ENCODE data around the gene MSI2.

Gene MSI2

DNA sequence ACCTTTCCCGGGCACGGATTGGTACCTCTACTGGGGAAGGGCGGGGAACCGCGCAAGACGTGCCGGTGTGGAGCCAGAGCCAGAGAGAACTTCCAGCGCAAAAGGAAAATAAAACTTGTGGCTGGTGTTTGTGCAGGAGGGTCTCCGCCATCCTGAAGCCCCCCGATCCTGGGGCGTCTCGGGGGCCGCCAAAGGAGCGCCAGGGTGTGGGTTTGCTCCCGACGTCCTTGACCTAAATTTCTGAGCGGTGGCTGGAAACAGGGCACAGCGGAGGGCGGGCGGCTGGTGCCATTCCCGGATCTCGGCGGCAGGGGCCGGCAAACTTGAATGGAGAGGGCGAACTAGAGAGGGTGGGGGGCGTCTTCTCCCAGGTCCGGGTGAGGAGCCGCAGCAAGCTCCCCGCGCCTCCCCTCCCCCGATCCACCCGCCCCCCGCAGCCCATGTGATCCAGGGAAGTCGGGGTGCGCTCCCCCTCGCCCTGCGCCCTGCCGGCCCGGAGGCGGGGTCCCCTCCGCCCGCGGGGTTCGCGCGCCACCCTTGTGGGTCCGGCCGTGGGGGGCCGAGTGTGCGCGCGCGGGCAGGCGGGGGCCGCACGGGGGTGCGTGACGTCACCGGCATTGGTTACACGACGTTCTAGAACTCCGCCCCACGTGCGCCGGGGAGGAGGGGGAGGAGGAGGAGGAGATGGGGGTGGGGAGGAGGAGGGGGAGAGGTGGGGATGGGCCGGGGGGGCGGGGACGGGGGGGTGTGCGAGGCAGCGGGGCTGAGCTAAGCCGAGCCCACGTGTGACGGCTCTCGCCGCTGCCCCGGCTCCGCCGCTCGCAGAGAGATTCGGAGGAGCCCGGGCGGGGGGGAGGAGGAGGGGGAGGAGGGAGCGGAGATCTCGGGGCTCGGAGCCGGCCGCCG lies at the start of gene MSI2:
Gene MSI2 (plus strand): TSS at position 748 of the 906 bp plus-strand sequence. CDS start 220 bp downstream, outside the sequence.
- TF ChIP-seq CTCF (IDR thresholded peaks at IDR 0.05; ENCODE audit: insufficient read depth, low read depth, low read length, missing control alignments), result no peak
- peak within 1 kb of the TSS; percentile 87 for H3K4me3 ChIP-seq (ENCODE audit: low read depth, low read length)
- peak; percentile 94 for DNase-seq (ENCODE audit: low read depth)

- no peak for DNase-seq (ENCODE audit: low read depth)
- no peak for TF ChIP-seq CTCF (IDR thresholded peaks at IDR 0.05; ENCODE audit: insufficient read depth, low read depth, low read length, missing control alignments)
- H3K4me3 ChIP-seq (ENCODE audit: low read depth, low read length), result no peak overlapping the region
Measured at GRCh38 chr17:57206928-57207327, 49.4 kb upstream of the MSI2 start.

DNA sequence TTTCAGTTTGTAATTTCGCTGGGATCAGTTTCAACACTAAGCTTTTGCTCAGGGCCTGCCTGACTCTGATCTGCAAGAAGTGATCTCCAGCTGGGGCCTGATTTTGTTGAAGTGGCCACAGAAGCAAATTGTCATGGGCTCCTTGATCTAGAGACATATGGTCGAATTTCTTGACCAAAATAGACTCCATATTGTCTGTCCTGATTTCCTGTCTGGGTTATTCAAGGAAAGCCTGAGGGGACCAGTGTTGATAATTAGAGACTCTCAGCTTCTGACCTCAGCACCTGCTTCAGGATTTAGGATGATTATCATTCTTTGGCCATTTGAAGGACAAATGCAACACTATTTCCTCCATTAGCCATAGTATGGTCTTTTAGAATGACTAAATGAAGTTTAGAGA lies 48.9 kb upstream of the MSI2 start:
- DNase-seq (ENCODE audit: low read depth), result no peak
- TF ChIP-seq CTCF (IDR thresholded peaks at IDR 0.05; ENCODE audit: insufficient read depth, low read depth, low read length, missing control alignments), result no peak
- H3K4me3 ChIP-seq (ENCODE audit: low read depth, low read length), result no peak overlapping the region

DNA sequence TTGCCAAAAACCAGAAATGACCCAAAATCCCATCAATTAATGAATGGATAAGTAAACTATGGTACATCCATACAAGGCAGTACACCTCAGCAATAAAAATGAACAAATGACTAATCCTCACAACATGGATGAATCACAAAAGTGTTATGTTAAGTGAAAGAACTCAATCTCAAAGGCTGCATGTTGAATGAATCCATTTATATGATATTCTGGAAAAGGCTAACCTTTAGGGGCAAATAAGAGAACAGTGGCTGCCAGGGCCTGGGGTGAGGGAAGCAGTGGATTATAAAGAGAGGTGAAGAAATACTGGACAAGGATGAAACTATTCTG lies 46.1 kb upstream of the MSI2 start:
- H3K4me3 ChIP-seq (ENCODE audit: low read depth, low read length), result no peak overlapping the region
- no peak for TF ChIP-seq CTCF (IDR thresholded peaks at IDR 0.05; ENCODE audit: insufficient read depth, low read depth, low read length, missing control alignments)
- DNase-seq (ENCODE audit: low read depth), result no peak

DNA sequence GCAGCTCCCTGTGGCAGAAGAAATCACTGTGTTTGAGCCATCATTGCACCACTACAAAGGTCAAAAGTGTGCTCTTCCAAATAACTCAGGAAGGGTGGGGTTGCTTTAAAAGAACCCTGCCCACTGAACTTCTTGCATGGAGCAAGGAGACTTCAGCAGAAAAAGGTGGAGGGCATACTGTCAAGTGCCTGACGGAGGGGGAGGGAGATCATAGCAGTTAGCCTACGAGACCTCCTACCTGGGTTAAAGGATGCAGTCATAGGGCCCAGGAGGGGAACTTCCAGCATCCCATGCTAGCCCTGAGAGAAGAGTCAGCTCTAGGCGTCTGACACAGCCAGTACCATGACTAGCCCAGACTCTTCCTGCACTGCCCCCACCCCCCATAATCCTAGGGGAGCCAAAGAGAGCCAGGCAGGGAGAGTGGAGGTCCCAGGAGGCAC lies 45.3 kb upstream of the MSI2 start:
- no peak for DNase-seq (ENCODE audit: low read depth)
- no peak overlapping the region for H3K4me3 ChIP-seq (ENCODE audit: low read depth, low read length)
- no peak for TF ChIP-seq CTCF (IDR thresholded peaks at IDR 0.05; ENCODE audit: insufficient read depth, low read depth, low read length, missing control alignments)

DNA sequence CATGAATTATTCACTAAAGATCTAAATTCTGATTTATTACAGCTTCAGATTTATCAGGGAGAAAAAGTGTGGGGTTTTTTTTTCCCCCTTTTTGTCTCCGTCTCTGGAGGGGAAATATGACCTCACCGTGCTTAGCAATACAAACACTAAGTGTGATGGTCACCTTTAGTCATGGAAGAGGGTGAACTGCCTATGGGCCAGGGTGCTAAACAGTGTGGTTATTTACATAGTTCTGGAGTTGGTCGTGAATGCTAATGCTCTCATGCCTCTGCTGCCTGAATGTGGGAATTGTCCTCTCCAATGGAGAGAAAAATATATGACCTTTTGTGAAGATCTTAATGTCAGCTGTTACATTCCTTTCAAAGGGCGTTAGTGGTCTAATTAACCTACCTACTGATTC lies 44.8 kb upstream of the MSI2 start:
- no peak for DNase-seq (ENCODE audit: low read depth)
- no peak for TF ChIP-seq CTCF (IDR thresholded peaks at IDR 0.05; ENCODE audit: insufficient read depth, low read depth, low read length, missing control alignments)
- no peak overlapping the region for H3K4me3 ChIP-seq (ENCODE audit: low read depth, low read length)
